ENCODE results near the gene PNLIPRP2. TPM values are rescaled to one million over a fixed set of nuclear protein-coding genes. Genes with fewer than 3 reads are reported as not detected.

Gene PNLIPRP2
- total RNA-seq, 1 experiment from 2014 or later: 0.24 TPM

GRCh38 chr10:116665541-116666125 is 44.9 kb downstream of the PNLIPRP2 start:
- Histone ChIP-seq H3K18ac (ENCODE audit: insufficient read length, low read depth, low read length) (no peak overlapping the region), H3K4me2 (ENCODE audit: insufficient read depth, insufficient read length, low read length) (no peak overlapping the region), H4K5ac (ENCODE audit: insufficient read length, low read depth, low read length) (no peak overlapping the region), H2BK120ac (ENCODE audit: low read depth, low read length, poor library complexity, severe bottlenecking) (no peak overlapping the region), H3K14ac (ENCODE audit: insufficient read depth, low read length) (no peak overlapping the region), H2AFZ (ENCODE audit: low read length) (no peak overlapping the region), H2BK20ac (ENCODE audit: low read depth, low read length, poor library complexity, severe bottlenecking) (no peak overlapping the region), H3K4ac (ENCODE audit: low read depth, low read length) (no peak overlapping the region), H3K56ac (ENCODE audit: insufficient read length, low read depth, low read length) (no peak overlapping the region), H2BK12ac (ENCODE audit: insufficient read length, low read depth, low read length) (no peak overlapping the region), H3K23ac (ENCODE audit: insufficient read length, low read depth, low read length) (no peak overlapping the region), H3K79me1 (ENCODE audit: insufficient read depth, low read depth, low read length, poor library complexity, severe bottlenecking) (no peaks in the 10 kb centered on the region), H3K4me1 (ENCODE audit: insufficient read depth, low read length) (peaks cover 5% of the 10 kb centered on the region; the same call in 1 of the 2 replicates), H2AK5ac (ENCODE audit: insufficient read length, low read length) (no peak overlapping the region), H3K27me3 (ENCODE audit: insufficient read depth, low read length) (no peaks in the 10 kb centered on the region), H2BK15ac (ENCODE audit: low read depth, low read length) (no peak overlapping the region), H4K91ac (ENCODE audit: insufficient read length, low read depth, low read length) (no peak overlapping the region), H4K20me1 (ENCODE audit: control insufficient read depth, insufficient read depth, insufficient read length) (no peaks in the 10 kb centered on the region), H3K79me2 (ENCODE audit: insufficient read depth, low read length) (0 out of 2 replicates have a peak, but pooled peaks cover 2% of the 10 kb centered on the region), H4K8ac (replicated peaks; ENCODE audit: insufficient read length, low read depth, low read length) (no peak overlapping the region), H3K27ac (ENCODE audit: insufficient read length, low read depth, low read length) (no peak overlapping the region), H3K23me2 (ENCODE audit: insufficient read length, low read depth, low read length, poor library complexity, severe bottlenecking) (peaks cover 8% of the 10 kb centered on the region), H3T11ph (ENCODE audit: low read length) (no peak overlapping the region), H2BK5ac (ENCODE audit: insufficient read length, low read length) (no peak overlapping the region), H3K9me3 (ENCODE audit: control insufficient read depth, low read depth, low read length) (no peaks in the 10 kb centered on the region), H3K9ac (ENCODE audit: extremely low read depth, insufficient read length, low read length) (no peak overlapping the region)
- Mint-ChIP-seq H3K27ac (no peak overlapping the region), H3K27me3 (ENCODE audit: low read depth) (no peaks in the 10 kb centered on the region), H3K4me3 (no peak overlapping the region), H3K9me3 (no peaks in the 10 kb centered on the region), H3K4me1 (peaks cover 11 to 16% of the 10 kb centered on the region in 2 experiments), H3K36me3 (ENCODE audit: insufficient read depth in 1 of 3, low read depth in 3 of 3) (peaks cover 11 to 50% (median 44%) of the 10 kb centered on the region in 3 experiments; a peak in 6 of 7 replicates)
- TF ChIP-seq CTCF (conservative IDR thresholded peaks at IDR 0.05): no peak
- DNase-seq: peak; percentile 18
- no CpG with 5 or more reads among the region's 13 CpGs for WGBS (ENCODE audit: extremely low coverage, insufficient read length, low lambda C conversion rate)
